ENCODE data around the gene ADCY4. TPM values are rescaled to one million over a fixed set of nuclear protein-coding genes. Genes with fewer than 3 reads are reported as not detected.

Gene ADCY4
- total and polyA plus RNA-seq, 2 of the 13 experiments (the other 11 are each of a cell fraction or from before 2014, with no cell fraction given): 0.03 TPM; not detected in 1

- TF ChIP-seq, protein P1, sequence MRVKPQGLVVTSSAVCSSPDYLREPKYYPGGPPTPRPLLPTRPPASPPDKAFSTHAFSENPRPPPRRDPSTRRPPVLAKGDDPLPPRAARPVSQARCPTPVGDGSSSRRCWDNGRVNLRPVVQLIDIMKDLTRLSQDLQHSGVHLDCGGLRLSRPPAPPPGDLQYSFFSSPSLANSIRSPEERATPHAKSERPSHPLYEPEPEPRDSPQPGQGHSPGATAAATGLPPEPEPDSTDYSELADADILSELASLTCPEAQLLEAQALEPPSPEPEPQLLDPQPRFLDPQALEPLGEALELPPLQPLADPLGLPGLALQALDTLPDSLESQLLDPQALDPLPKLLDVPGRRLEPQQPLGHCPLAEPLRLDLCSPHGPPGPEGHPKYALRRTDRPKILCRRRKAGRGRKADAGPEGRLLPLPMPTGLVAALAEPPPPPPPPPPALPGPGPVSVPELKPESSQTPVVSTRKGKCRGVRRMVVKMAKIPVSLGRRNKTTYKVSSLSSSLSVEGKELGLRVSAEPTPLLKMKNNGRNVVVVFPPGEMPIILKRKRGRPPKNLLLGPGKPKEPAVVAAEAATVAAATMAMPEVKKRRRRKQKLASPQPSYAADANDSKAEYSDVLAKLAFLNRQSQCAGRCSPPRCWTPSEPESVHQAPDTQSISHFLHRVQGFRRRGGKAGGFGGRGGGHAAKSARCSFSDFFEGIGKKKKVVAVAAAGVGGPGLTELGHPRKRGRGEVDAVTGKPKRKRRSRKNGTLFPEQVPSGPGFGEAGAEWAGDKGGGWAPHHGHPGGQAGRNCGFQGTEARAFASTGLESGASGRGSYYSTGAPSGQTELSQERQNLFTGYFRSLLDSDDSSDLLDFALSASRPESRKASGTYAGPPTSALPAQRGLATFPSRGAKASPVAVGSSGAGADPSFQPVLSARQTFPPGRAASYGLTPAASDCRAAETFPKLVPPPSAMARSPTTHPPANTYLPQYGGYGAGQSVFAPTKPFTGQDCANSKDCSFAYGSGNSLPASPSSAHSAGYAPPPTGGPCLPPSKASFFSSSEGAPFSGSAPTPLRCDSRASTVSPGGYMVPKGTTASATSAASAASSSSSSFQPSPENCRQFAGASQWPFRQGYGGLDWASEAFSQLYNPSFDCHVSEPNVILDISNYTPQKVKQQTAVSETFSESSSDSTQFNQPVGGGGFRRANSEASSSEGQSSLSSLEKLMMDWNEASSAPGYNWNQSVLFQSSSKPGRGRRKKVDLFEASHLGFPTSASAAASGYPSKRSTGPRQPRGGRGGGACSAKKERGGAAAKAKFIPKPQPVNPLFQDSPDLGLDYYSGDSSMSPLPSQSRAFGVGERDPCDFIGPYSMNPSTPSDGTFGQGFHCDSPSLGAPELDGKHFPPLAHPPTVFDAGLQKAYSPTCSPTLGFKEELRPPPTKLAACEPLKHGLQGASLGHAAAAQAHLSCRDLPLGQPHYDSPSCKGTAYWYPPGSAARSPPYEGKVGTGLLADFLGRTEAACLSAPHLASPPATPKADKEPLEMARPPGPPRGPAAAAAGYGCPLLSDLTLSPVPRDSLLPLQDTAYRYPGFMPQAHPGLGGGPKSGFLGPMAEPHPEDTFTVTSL (CRISPR knock-in tag; IDR thresholded peaks at IDR 0.05; ENCODE audit: borderline replicate concordance): 0 out of 2 replicates have a peak, but pooled peaks have one; percentile 5
- TF ChIP-seq ZIK1 (CRISPR knock-in tag; IDR thresholded peaks at IDR 0.05; ENCODE audit: borderline replicate concordance, low read depth): no peak
- peak; percentile 42; the same call in 1 of the 2 replicates for TF ChIP-seq ATRX (CRISPR knock-in tag; IDR thresholded peaks at IDR 0.05; ENCODE audit: borderline replicate concordance)
- no peak for TF ChIP-seq STAT5B (CRISPR knock-in tag; IDR thresholded peaks at IDR 0.05)
- 0 out of 2 replicates have a peak, but pooled peaks have one; percentile 33 for TF ChIP-seq PAF1 (CRISPR knock-in tag; IDR thresholded peaks at IDR 0.05)
- TF ChIP-seq ZBTB7B (CRISPR knock-in tag; IDR thresholded peaks at IDR 0.05): no peak
- 0 out of 2 replicates have a peak, but pooled peaks have one; percentile 11 for TF ChIP-seq ZBTB49 (CRISPR knock-in tag; IDR thresholded peaks at IDR 0.05; ENCODE audit: borderline replicate concordance)
- TF ChIP-seq MAZ (IDR thresholded peaks at IDR 0.05; ENCODE audit: borderline replicate concordance, low read depth, low read length): no peak
- 0 out of 2 replicates have a peak, but pooled peaks have one; percentile 31 for TF ChIP-seq MAZ (CRISPR knock-in tag; IDR thresholded peaks at IDR 0.05; ENCODE audit: low read depth)
- no peak for TF ChIP-seq MZF1 (CRISPR knock-in tag; IDR thresholded peaks at IDR 0.05; ENCODE audit: borderline replicate concordance)
- TF ChIP-seq, protein P2, sequence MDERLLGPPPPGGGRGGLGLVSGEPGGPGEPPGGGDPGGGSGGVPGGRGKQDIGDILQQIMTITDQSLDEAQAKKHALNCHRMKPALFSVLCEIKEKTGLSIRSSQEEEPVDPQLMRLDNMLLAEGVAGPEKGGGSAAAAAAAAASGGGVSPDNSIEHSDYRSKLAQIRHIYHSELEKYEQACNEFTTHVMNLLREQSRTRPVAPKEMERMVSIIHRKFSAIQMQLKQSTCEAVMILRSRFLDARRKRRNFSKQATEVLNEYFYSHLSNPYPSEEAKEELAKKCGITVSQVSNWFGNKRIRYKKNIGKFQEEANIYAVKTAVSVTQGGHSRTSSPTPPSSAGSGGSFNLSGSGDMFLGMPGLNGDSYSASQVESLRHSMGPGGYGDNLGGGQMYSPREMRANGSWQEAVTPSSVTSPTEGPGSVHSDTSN (CRISPR knock-in tag; IDR thresholded peaks at IDR 0.05): 0 out of 2 replicates have a peak, but pooled peaks have one; percentile 6
- TF ChIP-seq SIN3B (IDR thresholded peaks at IDR 0.05; ENCODE audit: low read length): no peak
- TF ChIP-seq ZNF619 (CRISPR knock-in tag; IDR thresholded peaks at IDR 0.05): 0 out of 2 replicates have a peak, but pooled peaks have one; percentile 48
- no peak for TF ChIP-seq ZNF562 (CRISPR knock-in tag; IDR thresholded peaks at IDR 0.05; ENCODE audit: borderline replicate concordance)
- TF ChIP-seq EZH2 (conservative IDR thresholded peaks at IDR 0.05; ENCODE audit: low read depth, low read length): no peak
- TF ChIP-seq ZNF572 (CRISPR knock-in tag; IDR thresholded peaks at IDR 0.05): peak; percentile 16; the same call in 1 of the 2 replicates
Measured at GRCh38 chr14:24300326-24300980, 34.4 kb downstream of the ADCY4 start (continued).

Data from HepG2 (cell line).